Measurements from ENCODE around the gene MYADML2. TPM values are rescaled to one million over a fixed set of nuclear protein-coding genes. Genes with fewer than 3 reads are reported as not detected.

The MYADML2 gene
- total RNA-seq, 2 experiments from 2014 or later: 0.19 TPM; not detected in 1

DNA sequence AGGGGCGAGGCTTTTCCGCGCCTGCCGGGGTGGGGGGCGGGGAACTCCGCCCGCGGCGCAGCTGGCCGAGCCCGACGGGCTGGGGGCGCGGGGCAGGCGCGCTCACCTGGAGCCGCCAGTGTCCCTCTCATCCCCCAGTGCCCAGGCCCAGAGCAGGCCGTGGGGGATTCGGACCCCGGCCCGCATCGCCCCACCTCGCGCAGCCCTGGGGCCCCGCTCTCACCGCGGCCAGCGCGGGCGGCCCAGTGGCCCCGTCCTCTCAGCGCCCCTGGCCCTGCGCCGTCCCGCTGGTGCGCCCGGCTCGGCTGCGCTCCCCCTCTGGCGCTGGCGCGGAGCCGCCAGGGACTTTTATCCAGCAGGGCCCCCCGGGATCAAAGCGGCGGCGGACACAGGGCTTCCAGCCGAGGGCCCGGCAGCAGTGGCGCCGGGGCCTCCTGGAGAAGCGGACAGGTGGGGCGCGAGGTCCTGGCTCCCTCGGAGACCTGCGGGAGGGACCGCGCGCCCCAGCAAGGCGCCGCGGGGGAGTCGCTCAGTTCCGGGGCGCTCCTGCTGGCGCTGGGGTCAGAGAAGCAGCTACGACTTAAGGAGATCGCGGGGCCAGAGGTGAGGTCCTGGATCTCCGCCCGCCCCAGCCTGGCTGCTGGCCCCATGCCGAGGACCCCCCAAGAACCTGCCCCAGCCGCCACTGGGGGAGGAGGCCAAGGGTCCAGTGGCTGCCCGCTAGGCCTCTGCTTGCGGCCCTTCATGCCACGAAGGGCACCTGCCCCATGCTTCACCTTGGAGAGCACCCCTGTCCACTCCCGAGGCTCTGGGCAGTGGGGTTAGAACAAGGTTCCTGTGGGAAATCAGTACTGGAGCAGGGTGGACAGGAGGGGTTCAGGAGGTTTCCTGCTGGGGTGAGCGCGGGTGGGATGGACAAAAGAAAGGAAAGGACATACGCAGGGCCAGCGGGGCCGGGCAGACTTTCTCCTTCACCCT is 14.8 kb upstream of the MYADML2 start:
- H4K20me1 ChIP-seq (ENCODE audit: insufficient read depth, low read length): no peaks in the 10 kb centered on the region
- H3K36me3 ChIP-seq (ENCODE audit: insufficient read depth, low read length): no peaks in the 10 kb centered on the region
- CTCF ChIA-PET (ENCODE audit: unreplicated experiment): no interaction called here
- H3K27ac ChIP-seq (ENCODE audit: low read depth, low read length, poor library complexity, severe bottlenecking): no peak overlapping the region
- H3K9me2 ChIP-seq (ENCODE audit: insufficient read depth, low read length): no peaks in the 10 kb centered on the region
- H3K79me2 ChIP-seq (ENCODE audit: insufficient read depth, low read depth, low read length): no peaks in the 10 kb centered on the region
- POLR2A ChIA-PET: no interaction called here
- no peak for DNase-seq (ENCODE audit: low spot score)
- intact Hi-C loops (cut with micrococcal nuclease; ENCODE audit: unreplicated experiment): no loop called here
- no peak overlapping the region for H3K4me2 ChIP-seq (ENCODE audit: low read length)
- peaks cover 18% of the 10 kb centered on the region for H3K4me1 ChIP-seq (ENCODE audit: insufficient read depth, low read length, poor library complexity, severe bottlenecking)
- no TSS peak for BruUV-seq (replicated peaks)
- H3K9me3 ChIP-seq (ENCODE audit: low read length): no peaks in the 10 kb centered on the region
- no peak for TF ChIP-seq EZH2phosphoT487 (IDR thresholded peaks at IDR 0.05; ENCODE audit: borderline replicate concordance, low read depth, low read length)
- TF ChIP-seq, protein P1, sequence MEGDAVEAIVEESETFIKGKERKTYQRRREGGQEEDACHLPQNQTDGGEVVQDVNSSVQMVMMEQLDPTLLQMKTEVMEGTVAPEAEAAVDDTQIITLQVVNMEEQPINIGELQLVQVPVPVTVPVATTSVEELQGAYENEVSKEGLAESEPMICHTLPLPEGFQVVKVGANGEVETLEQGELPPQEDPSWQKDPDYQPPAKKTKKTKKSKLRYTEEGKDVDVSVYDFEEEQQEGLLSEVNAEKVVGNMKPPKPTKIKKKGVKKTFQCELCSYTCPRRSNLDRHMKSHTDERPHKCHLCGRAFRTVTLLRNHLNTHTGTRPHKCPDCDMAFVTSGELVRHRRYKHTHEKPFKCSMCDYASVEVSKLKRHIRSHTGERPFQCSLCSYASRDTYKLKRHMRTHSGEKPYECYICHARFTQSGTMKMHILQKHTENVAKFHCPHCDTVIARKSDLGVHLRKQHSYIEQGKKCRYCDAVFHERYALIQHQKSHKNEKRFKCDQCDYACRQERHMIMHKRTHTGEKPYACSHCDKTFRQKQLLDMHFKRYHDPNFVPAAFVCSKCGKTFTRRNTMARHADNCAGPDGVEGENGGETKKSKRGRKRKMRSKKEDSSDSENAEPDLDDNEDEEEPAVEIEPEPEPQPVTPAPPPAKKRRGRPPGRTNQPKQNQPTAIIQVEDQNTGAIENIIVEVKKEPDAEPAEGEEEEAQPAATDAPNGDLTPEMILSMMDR (conservative IDR thresholded peaks at IDR 0.05; ENCODE audit: low read length): no peak
- no peak overlapping the region for H2AFZ ChIP-seq (ENCODE audit: low read length)
- no peak overlapping the region for H3K4me3 ChIP-seq (ENCODE audit: low read depth, low read length, poor library complexity, severe bottlenecking)

DNA sequence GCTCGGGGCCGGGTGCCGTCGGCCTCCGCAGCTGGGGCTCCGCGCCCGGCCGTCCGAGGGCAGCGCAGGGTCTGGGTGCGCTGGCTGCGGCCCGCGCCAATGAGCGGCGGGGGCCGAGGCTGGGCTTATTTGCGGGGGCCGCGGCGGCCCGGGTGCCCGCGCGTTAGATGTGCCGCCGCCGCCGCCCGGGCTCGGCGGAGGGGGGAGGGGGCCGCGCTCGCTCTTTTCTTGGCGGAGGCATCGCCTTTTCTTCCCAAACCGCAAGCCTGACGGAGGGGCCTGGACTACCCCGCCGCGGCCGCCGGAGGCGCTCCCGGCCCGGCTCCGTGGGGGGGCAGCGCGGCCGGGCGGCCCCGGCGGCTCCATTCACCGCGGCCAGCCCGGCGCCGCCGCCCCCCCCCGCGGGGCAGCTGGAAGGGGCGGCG is 14.1 kb upstream of the MYADML2 start, which contains the start of gene NOTUM:
Gene NOTUM (minus strand): TSS at position 101 of the 425 bp plus-strand sequence. CDS start 278 bp downstream, outside the sequence.
- peak within 1 kb of the TSS; percentile 58 for H3K4me3 ChIP-seq (ENCODE audit: low read depth, low read length, poor library complexity, severe bottlenecking)

More for the DNA sequence above, 14.1 kb upstream of the MYADML2 start, which contains the start of gene NOTUM:
- Histone ChIP-seq H3K36me3 (ENCODE audit: insufficient read depth, low read length) (no peaks in the 10 kb centered on the region), H3K9me3 (ENCODE audit: low read length) (no peaks in the 10 kb centered on the region), H3K27ac (ENCODE audit: low read depth, low read length, poor library complexity, severe bottlenecking) (no peak within 1 kb of the TSS), H2AFZ (ENCODE audit: low read length) (peak within 1 kb of the TSS; percentile 71), H3K9me2 (ENCODE audit: insufficient read depth, low read length) (no peaks in the 10 kb centered on the region), H4K20me1 (ENCODE audit: insufficient read depth, low read length) (no peaks in the 10 kb centered on the region), H3K4me1 (ENCODE audit: insufficient read depth, low read length, poor library complexity, severe bottlenecking) (peaks cover 11% of the 10 kb centered on the region), H3K4me2 (ENCODE audit: low read length) (peak within 1 kb of the TSS; percentile 61), H3K79me2 (ENCODE audit: insufficient read depth, low read depth, low read length) (no peaks in the 10 kb centered on the region)
- no TSS peak for BruUV-seq (replicated peaks)
- ChIA-PET CTCF (ENCODE audit: unreplicated experiment) (no interaction called here), POLR2A (no interaction called here)
- intact Hi-C loops (cut with micrococcal nuclease; ENCODE audit: unreplicated experiment): no loop called here
- peak; percentile 39 for DNase-seq (ENCODE audit: low spot score)
- TF ChIP-seq, protein P1 (conservative IDR thresholded peaks at IDR 0.05; ENCODE audit: low read length): peak; percentile 40; the same call in 1 of the 2 replicates
- no peak for TF ChIP-seq EZH2phosphoT487 (IDR thresholded peaks at IDR 0.05; ENCODE audit: borderline replicate concordance, low read depth, low read length)
